IMR-90 (cell line): ENCODE results near the gene PDGFRA. TPM values are rescaled to one million over a fixed set of nuclear protein-coding genes. Genes with fewer than 3 reads are reported as not detected.

ENCODE experiments used
- ATAC-seq: fragments of 200-7000 bp; cut with Tn5 transposase; 2 replicates; pipeline ENCODE4 v1.9.1; 2020; ENCODE audit warnings: low read depth, mild to moderate bottlenecking, moderate library complexity
- BruUV-seq: library from RNA; stranded (reverse); fragments of 400-500 nt; replicated peaks from 2 replicates; lab custom pipeline; 2021; lab: Mats Ljungman, UMichigan
- CTCF ChIA-PET: fragments of 300-600 bp; formaldehyde crosslinking; extraction: SDS; loops from one replicate; lab custom pipeline; 2021; ENCODE audit warnings: antibody characterized with exemption; lab: Yijun Ruan, JAX
- POLR2A ChIA-PET: fragments of 300-600 bp; sonication (Branson Sonifier 250); formaldehyde crosslinking; loops from one replicate; lab custom pipeline; 2022; ENCODE audit warnings: antibody characterized with exemption; ENCODE audit not compliant: unreplicated experiment; lab: Charles Lee
- DNase-seq: peaks from one replicate; pipeline ENCODE4 v3.0.0; 2013
- H2AFZ ChIP-seq: replicated peaks from 2 replicates; pipeline ENCODE3; 2013; ENCODE audit warnings: low read length, mild to moderate bottlenecking; ENCODE audit not compliant: poor library complexity
- H2AK5ac ChIP-seq: 2 replicates; pipeline ENCODE4 v1.6.1; 2013; ENCODE audit warnings: low read depth, low read length, inconsistent platforms
- H2AK9ac ChIP-seq: replicated peaks from 2 replicates; pipeline ENCODE3; 2013; ENCODE audit warnings: mild to moderate bottlenecking, low read depth, low read length, moderate library complexity; ENCODE audit not compliant: poor library complexity
- H2BK120ac ChIP-seq: 2 replicates; pipeline ENCODE4 v1.6.1; 2013; ENCODE audit warnings: low read depth, low read length, inconsistent platforms
- H2BK15ac ChIP-seq: 3 replicates; pipeline ENCODE4 v1.6.1; 2013; ENCODE audit warnings: low read depth, low read length, inconsistent platforms
- H2BK20ac ChIP-seq: 2 replicates; pipeline ENCODE4 v1.6.1; 2013; ENCODE audit warnings: low read depth, mild to moderate bottlenecking, inconsistent platforms, low read length, moderate library complexity
- H2BK5ac ChIP-seq: 2 replicates; pipeline ENCODE4 v1.6.1; 2013; ENCODE audit warnings: mild to moderate bottlenecking, low read depth, low read length, inconsistent platforms; ENCODE audit not compliant: poor library complexity, severe bottlenecking
- H3K14ac ChIP-seq: replicated peaks from 2 replicates; pipeline ENCODE4 v1.6.1; 2013; ENCODE audit warnings: low read depth, low read length, inconsistent platforms
- H3K18ac ChIP-seq: 2 replicates; pipeline ENCODE4 v1.6.1; 2013; ENCODE audit warnings: low read depth, low read length, control low read depth
- H3K23ac ChIP-seq: 2 replicates; pipeline ENCODE4 v1.6.1; 2013; ENCODE audit warnings: low read depth, low read length, inconsistent platforms
- H3K27ac ChIP-seq: 2 replicates; pipeline ENCODE4 v1.5.1; 2013; ENCODE audit warnings: mild to moderate bottlenecking, control low read depth, low read length; ENCODE audit not compliant: insufficient read depth
- H3K27me3 ChIP-seq: 2 replicates; pipeline ENCODE4 v1.6.1; 2013; ENCODE audit warnings: low read length; ENCODE audit not compliant: control insufficient read depth, insufficient read depth
- H3K36me3 ChIP-seq: 2 replicates; pipeline ENCODE4 v1.6.1; 2013; ENCODE audit warnings: low read length, mixed read lengths; ENCODE audit not compliant: control insufficient read depth, insufficient read depth
- H3K4ac ChIP-seq: 2 replicates; pipeline ENCODE4 v1.6.1; 2013; ENCODE audit warnings: low read depth, low read length, inconsistent platforms
- H3K4me1 ChIP-seq: 2 replicates; pipeline ENCODE4 v1.6.1; 2013; ENCODE audit warnings: low read length, mixed read lengths; ENCODE audit not compliant: control insufficient read depth, insufficient read depth
- H3K4me2 ChIP-seq: 2 replicates; pipeline ENCODE4 v1.6.1; 2013; ENCODE audit warnings: low read depth, mild to moderate bottlenecking, control low read depth, low read length, moderate library complexity
- H3K4me3 ChIP-seq: 2 replicates; pipeline ENCODE4 v1.5.1; 2013; ENCODE audit warnings: low read depth, mild to moderate bottlenecking, control low read depth, low read length, moderate library complexity; ENCODE audit not compliant: insufficient read depth
- H3K56ac ChIP-seq: 2 replicates; pipeline ENCODE4 v1.6.1; 2013; ENCODE audit warnings: low read length, inconsistent platforms; ENCODE audit not compliant: insufficient read depth; ENCODE audit errors: extremely low read depth
- H3K79me1 ChIP-seq, 2 experiments: 2 replicates each; pipeline ENCODE4 v1.6.1; 2013; ENCODE audit warnings: low read length in 2 of 2, inconsistent platforms in 1 of 2, low read depth in 1 of 2
- H3K9ac ChIP-seq: 2 replicates; pipeline ENCODE4 v1.6.1; 2013; ENCODE audit warnings: low read depth, low read length, control low read depth
- H3K9me1 ChIP-seq: 2 replicates; pipeline ENCODE4 v1.6.1; 2013; ENCODE audit warnings: low read length, inconsistent platforms; ENCODE audit not compliant: insufficient read depth
- H3K9me3 ChIP-seq: 2 replicates; pipeline ENCODE4 v1.6.1; 2013; ENCODE audit warnings: low read length; ENCODE audit not compliant: control insufficient read depth, insufficient read depth
- H4K20me1 ChIP-seq: 2 replicates; pipeline ENCODE4 v1.6.1; 2013; ENCODE audit warnings: low read length, inconsistent platforms; ENCODE audit not compliant: insufficient read depth
- H4K5ac ChIP-seq: 2 replicates; pipeline ENCODE4 v1.6.1; 2013; ENCODE audit warnings: mild to moderate bottlenecking, low read depth, low read length, control low read depth
- H4K8ac ChIP-seq, 2 experiments: 2 replicates each; pipeline ENCODE4 v1.6.1; 2013; ENCODE audit warnings: low read depth in 2 of 2, low read length in 2 of 2, control low read depth in 1 of 2, inconsistent platforms in 1 of 2
- H4K91ac ChIP-seq: 2 replicates; pipeline ENCODE4 v1.6.1; 2013; ENCODE audit warnings: low read depth, low read length, inconsistent platforms; ENCODE audit not compliant: insufficient read depth
- BHLHE40 ChIP-seq: fragments of 150-350 bp; IDR thresholded peaks from 2 replicates; pipeline ENCODE4 v1.6.1; 2016; ENCODE audit warnings: mild to moderate bottlenecking, low read depth, low read length
- CEBPB ChIP-seq: IDR thresholded peaks from 2 replicates; pipeline ENCODE4 v1.6.1; 2012; ENCODE audit warnings: low read depth, low read length, improper control_type of control experiment
- CHD1 ChIP-seq: IDR thresholded peaks from 2 replicates; pipeline ENCODE4 v1.6.1; 2012; ENCODE audit warnings: low read depth, low read length, improper control_type of control experiment
- CTCF ChIP-seq: conservative IDR thresholded peaks from 2 replicates; pipeline ENCODE4 v1.5.1; 2012; ENCODE audit warnings: mild to moderate bottlenecking, low read depth, low read length, improper control_type of control experiment
- ELK1 ChIP-seq: fragments of 150-350 bp; IDR thresholded peaks from 2 replicates; pipeline ENCODE4 v1.6.1; 2016; ENCODE audit warnings: low read depth, mild to moderate bottlenecking, low read length, moderate library complexity, borderline replicate concordance
- FOS ChIP-seq: fragments of 150-350 bp; IDR thresholded peaks from 2 replicates; pipeline ENCODE4 v1.6.1; 2016; ENCODE audit warnings: low read depth, low read length
- MAFK ChIP-seq: IDR thresholded peaks from 2 replicates; pipeline ENCODE4 v1.6.1; 2012; ENCODE audit warnings: low read depth, low read length, improper control_type of control experiment
- MAZ ChIP-seq: IDR thresholded peaks from 2 replicates; pipeline ENCODE4 v1.6.1; 2012; ENCODE audit warnings: low read depth, mild to moderate bottlenecking, low read length, improper control_type of control experiment, moderate library complexity, borderline replicate concordance
- MXI1 ChIP-seq: IDR thresholded peaks from 2 replicates; pipeline ENCODE4 v1.6.1; 2012; ENCODE audit warnings: low read depth, mild to moderate bottlenecking, low read length, moderate library complexity, borderline replicate concordance
- NFE2L2 ChIP-seq: fragments of 150-350 bp; IDR thresholded peaks from 2 replicates; pipeline ENCODE4 v1.6.1; 2016; ENCODE audit warnings: low read depth, mild to moderate bottlenecking, low read length
- POLR2A ChIP-seq: IDR thresholded peaks from 2 replicates; pipeline ENCODE4 v1.6.1; 2012; ENCODE audit warnings: mild to moderate bottlenecking, low read depth, low read length
- RAD21 ChIP-seq: IDR thresholded peaks from 2 replicates; pipeline ENCODE4 v1.6.1; 2012; ENCODE audit warnings: low read length, improper control_type of control experiment
- RCOR1 ChIP-seq: IDR thresholded peaks from 2 replicates; pipeline ENCODE4 v1.6.1; 2012; ENCODE audit warnings: mild to moderate bottlenecking, low read length, improper control_type of control experiment; ENCODE audit not compliant: insufficient replicate concordance
- RFX5 ChIP-seq: IDR thresholded peaks from 2 replicates; pipeline ENCODE4 v1.8.0; 2012; ENCODE audit warnings: low read depth, mild to moderate bottlenecking, low read length, moderate library complexity
- SMC3 ChIP-seq: fragments of 150-350 bp; IDR thresholded peaks from 2 replicates; pipeline ENCODE4 v1.6.1; 2016; ENCODE audit warnings: low read depth, mild to moderate bottlenecking, antibody characterized with exemption, low read length, moderate library complexity
- USF2 ChIP-seq: fragments of 150-350 bp; IDR thresholded peaks from 2 replicates; pipeline ENCODE4 v1.6.1; 2017; ENCODE audit warnings: mild to moderate bottlenecking, antibody characterized with exemption, low read length, low read depth
- WGBS, 2 experiments: methylation state at CpG; one replicate each; pipeline versions ENCODE4 v1.1.5 to v1.1.7; 2013; ENCODE audit warnings: missing lambda C conversion rate in 2 of 2; ENCODE audit not compliant: insufficient read length in 1 of 2; ENCODE audit errors: extremely low coverage in 2 of 2; 5-methylcytosine and 5-hydroxymethylcytosine counted together
- dilution Hi-C: fragments of 300-500 bp; cut with HindIII; formaldehyde crosslinking; loops from one replicate; pipeline ENCODE4 v1.14.3; 2018; ENCODE audit warnings: low sequenced_read_pairs; ENCODE audit not compliant: unreplicated experiment
- in situ Hi-C: fragments of 300-500 bp; cut with MboI; formaldehyde crosslinking; loops from 3 replicates; pipeline ENCODE4 v1.14.3; 2019; ENCODE audit warnings: low sequenced_read_pairs, inconsistent platforms, mixed read lengths
- intact Hi-C: fragments of 100-400 bp; cut with micrococcal nuclease; formaldehyde crosslinking; loops from 2 replicates; pipeline ENCODE4 v1.10.0; 2022
- polyA plus RNA-seq, 3 experiments: library from polyadenylated mRNA; depleted of rRNA; stranded (reverse); fragments of >200 nt; gene quantifications; 2 replicates each; pipeline ENCODE4 v1.2.3, GENCODE V29; 2012; ENCODE audit warnings: low replicate concordance in 1 of 3
- total RNA-seq: library from RNA; depleted of rRNA; stranded (reverse); fragments of >200 nt; gene quantifications from 2 replicates; pipeline ENCODE4 v1.2.3, GENCODE V29; 2012

The PDGFRA gene
- total and polyA plus RNA-seq, 2 of the 4 experiments (the other 2 are of a cell fraction), result 60.8 to 168 TPM

- Histone ChIP-seq H3K23ac (no peak overlapping the region), H3K4me1 (peaks cover 7% of the 10 kb centered on the region), H4K8ac (no peak overlapping the region), H2AFZ (no peak overlapping the region), H2BK15ac (no peak overlapping the region), H3K9ac (no peak overlapping the region), H2BK20ac (no peak overlapping the region), H3K14ac (no peak overlapping the region), H3K79me1 (peaks cover 9 to 53% of the 10 kb centered on the region in 2 experiments), H3K36me3 (peaks cover 73% of the 10 kb centered on the region), H2AK5ac (no peak overlapping the region), H3K27me3 (no peaks in the 10 kb centered on the region), H3K9me3 (no peaks in the 10 kb centered on the region; the same call in 1 of the 2 replicates), H4K91ac (no peak overlapping the region), H2BK5ac (no peak overlapping the region), H3K27ac (no peak overlapping the region), H2AK9ac (no peak overlapping the region), H3K4me3 (no peak overlapping the region), H3K4ac (no peak overlapping the region), H4K20me1 (peaks cover 25% of the 10 kb centered on the region), H3K56ac (no peak overlapping the region), H3K9me1 (peaks cover 21% of the 10 kb centered on the region), H4K5ac (no peak overlapping the region), H3K18ac (no peak overlapping the region), H3K4me2 (no peak overlapping the region), H2BK120ac (no peak overlapping the region)
- TF ChIP-seq RCOR1, result no peak
- no peak for TF ChIP-seq POLR2A
- no peak for TF ChIP-seq MAFK
- TF ChIP-seq MXI1, result no peak
- no peak for TF ChIP-seq RFX5
- no peak for TF ChIP-seq NFE2L2
- TF ChIP-seq MAZ, result no peak
- no peak for TF ChIP-seq CTCF
- no peak for TF ChIP-seq FOS
- no peak for TF ChIP-seq CHD1
- no peak for TF ChIP-seq CEBPB
- no peak for TF ChIP-seq BHLHE40
- TF ChIP-seq SMC3, result no peak
- no peak for TF ChIP-seq USF2
- no peak for TF ChIP-seq RAD21
- TF ChIP-seq ELK1, result no peak
- no CpG with 5 or more reads among the region's 4 CpGs for WGBS, 2 experiments
- ChIA-PET CTCF (no interaction called here), POLR2A (no interaction called here)
- no TSS peak for BruUV-seq
- no peak for DNase-seq
- intact Hi-C loops (no loop called here), in situ Hi-C loops (loop anchor here (25.0 kb wide), 1 partner anchor 1254 kb away; the partner anchor contains the start of gene CLOCK), dilution Hi-C loops (no loop called here)
- no peak for ATAC-seq
Observed at GRCh38 chr4:54282837-54283236, 53.7 kb downstream of the PDGFRA start.
